Stimulated activated CD4-positive, alpha-beta T cell treated with anti-CD3 and anti-CD28 coated beads, Interleukin-12 subunit alpha, Interleukin-12 subunit beta, amount 100 ng/mL, for 4 hours (primary cell): ENCODE measurements around the gene SLC2A1.

Experiments used
- DNase-seq: peaks from one replicate; pipeline ENCODE4 v3.0.0-alpha.2; 2020

SLC2A1 gene

GRCh38 chr1:42940851-42941639 is 17.6 kb downstream of the SLC2A1 start:
- no peak for DNase-seq

GRCh38 chr1:42938645-42939615 is 19.7 kb downstream of the SLC2A1 start:
- no peak for DNase-seq

GRCh38 chr1:42937836-42938644 is 20.6 kb downstream of the SLC2A1 start:
- DNase-seq = no peak

- no peak for DNase-seq
Measured at GRCh38 chr1:42937141-42937696, 21.4 kb downstream of the SLC2A1 start.

GRCh38 chr1:42936309-42937078 is 22.2 kb downstream of the SLC2A1 start:
- DNase-seq = no peak

GRCh38 chr1:42935971-42936308 is 22.7 kb downstream of the SLC2A1 start:
- no peak for DNase-seq

GRCh38 chr1:42935313-42935895 is 23.3 kb downstream of the SLC2A1 start:
- no peak for DNase-seq

- DNase-seq = no peak
Measured at GRCh38 chr1:42934541-42935312, 23.9 kb downstream of the SLC2A1 start.

GRCh38 chr1:42933610-42934491 is 24.8 kb downstream of the SLC2A1 start:
- DNase-seq = no peak

GRCh38 chr1:42933060-42933586 is 25.5 kb downstream of the SLC2A1 start:
- DNase-seq = no peak

- no peak for DNase-seq
Measured at GRCh38 chr1:42932442-42932941, 26.2 kb downstream of the SLC2A1 start.

- DNase-seq = peak; percentile 54
Measured at GRCh38 chr1:42931911-42932422, 26.7 kb downstream of the SLC2A1 start.

GRCh38 chr1:42931108-42931539 is 27.5 kb downstream of the SLC2A1 start:
- DNase-seq = no peak

- no peak for DNase-seq
Measured at GRCh38 chr1:42930178-42931107, 28.2 kb downstream of the SLC2A1 start.

- no peak for DNase-seq
Measured at GRCh38 chr1:42929434-42930177, 29.1 kb downstream of the SLC2A1 start.

- DNase-seq = no peak
Measured at GRCh38 chr1:42928859-42929258, 29.8 kb downstream of the SLC2A1 start.

GRCh38 chr1:42927920-42928505 is 30.7 kb downstream of the SLC2A1 start:
- no peak for DNase-seq
